Body of pancreas (tissue), 4 donors: Measurements from ENCODE around the gene SFXN2.

Experiments used
- CTCF ChIP-seq, 7 experiments: fragments of 450-650 bp in 4 of 7; fragments of 200-600 bp in 3 of 7; sonication (generic) in 3 of 7; IDR thresholded peaks; one replicate each; pipeline ENCODE4 v1.5.1; 2016 to 2019; ENCODE audit warnings: antibody characterized with exemption in 7 of 7
- POLR2A ChIP-seq, 3 donors: fragments of 450-650 bp; IDR thresholded peaks; one replicate each; pipeline ENCODE4 v1.6.1; 2016; ENCODE audit warnings: antibody characterized with exemption in 3 of 3, mild to moderate bottlenecking in 2 of 3

- TF ChIP-seq POLR2A (IDR thresholded peaks at IDR 0.05) (no peak), CTCF (IDR thresholded peaks at IDR 0.05) (no peak)
Measured at GRCh38 chr10:102759497-102760210, 45.2 kb downstream of the SFXN2 start.
